GM12878 (cell line): Measurements from ENCODE around the gene MBTPS2. TPM values are rescaled to one million over a fixed set of nuclear protein-coding genes. Genes with fewer than 3 reads are reported as not detected.

Experiments
- ATAC-seq: fragments of 200-7000 bp; cut with Tn5 transposase; 3 replicates; pipeline ENCODE4 v1.9.1; 2020; ENCODE audit warnings: mild to moderate bottlenecking, moderate library complexity
- BruUV-seq: library from RNA; stranded (reverse); fragments of 400-500 nt; replicated peaks from 2 replicates; lab custom pipeline; 2021; lab: Mats Ljungman, UMichigan
- CTCF ChIA-PET: fragments of 300-600 bp; sonication (Branson Sonifier 250); formaldehyde crosslinking; extraction: SDS; loops from one replicate; lab custom pipeline; 2021; ENCODE audit warnings: inconsistent platforms; lab: Yijun Ruan, JAX
- POLR2A ChIA-PET: fragments of 350-600 bp; formaldehyde crosslinking; extraction: SDS; loops from one replicate; lab custom pipeline; 2021; ENCODE audit warnings: inconsistent platforms; lab: Charles Lee
- RAD21 ChIA-PET: fragments of 300-600 bp; sonication (Branson Sonifier 250); formaldehyde crosslinking; loops from one replicate; lab custom pipeline; 2023; ENCODE audit warnings: antibody characterized with exemption; ENCODE audit not compliant: unreplicated experiment; lab: Charles Lee
- SMC1A ChIA-PET: fragments of 300-600 bp; sonication (Branson Sonifier 250); formaldehyde crosslinking; loops from one replicate; lab custom pipeline; 2023; ENCODE audit not compliant: unreplicated experiment, uncharacterized antibody; lab: Charles Lee
- DNase-seq: peaks from one replicate; pipeline ENCODE4 v3.0.0-alpha.2; 2011; ENCODE audit warnings: low read depth, low spot score
- FAIRE-seq: peaks from 3 replicates; lab custom pipeline; 2011; peaks lifted over from hg19 to GRCh38; lab: Jason Lieb, UNC
- H2AFZ ChIP-seq: 2 replicates; pipeline ENCODE4 v1.6.0; 2011; ENCODE audit warnings: low read depth, low read length, control low read depth; ENCODE audit not compliant: control insufficient read depth
- H3K27ac ChIP-seq: 2 replicates; pipeline ENCODE4 v1.5.1; 2011; ENCODE audit warnings: control low read depth; ENCODE audit not compliant: control insufficient read depth, insufficient read depth
- H3K27me3 ChIP-seq, 2 experiments: replicated peaks in 1 of 2; 2 replicates each; pipeline versions ENCODE4 v1.6.0 to v1.6.1; 2011; ENCODE audit warnings: low read length in 1 of 2; ENCODE audit not compliant: control insufficient read depth in 2 of 2, insufficient read depth in 2 of 2
- H3K36me3 ChIP-seq, 2 experiments: 2 replicates each; pipeline ENCODE4 v1.5.1; 2011; ENCODE audit warnings: low read length in 1 of 2; ENCODE audit not compliant: control insufficient read depth in 2 of 2, insufficient read depth in 2 of 2
- H3K4me1 ChIP-seq: 2 replicates; pipeline ENCODE4 v1.6.1; 2011; ENCODE audit warnings: mild to moderate bottlenecking, low read length, moderate library complexity, mixed read lengths; ENCODE audit not compliant: control insufficient read depth, insufficient read depth
- H3K4me2 ChIP-seq: 2 replicates; pipeline ENCODE4 v1.6.0; 2011; ENCODE audit warnings: control low read depth; ENCODE audit not compliant: control insufficient read depth, insufficient read depth
- H3K4me3 ChIP-seq: fragments of 200-600 bp; sonication (generic); 2 replicates; pipeline ENCODE4 v1.5.1; 2016
- H3K79me2 ChIP-seq: 2 replicates; pipeline ENCODE4 v1.6.0; 2011; ENCODE audit warnings: low read length; ENCODE audit not compliant: control insufficient read depth, insufficient read depth
- H3K9ac ChIP-seq: 2 replicates; pipeline ENCODE4 v1.8.0; 2011; ENCODE audit warnings: low read length, control low read depth, mixed read lengths; ENCODE audit not compliant: control insufficient read depth, insufficient read depth
- H3K9me3 ChIP-seq: replicated peaks from 3 replicates; pipeline ENCODE4 v1.5.1; 2011; ENCODE audit warnings: mild to moderate bottlenecking, low read length; ENCODE audit not compliant: control insufficient read depth, insufficient read depth
- H4K20me1 ChIP-seq: 2 replicates; pipeline ENCODE4 v1.6.0; 2011; ENCODE audit not compliant: control insufficient read depth, insufficient read depth
- ATF7 ChIP-seq: fragments of 450-650 bp; IDR thresholded peaks from 2 replicates; pipeline ENCODE4 v1.6.1; 2016; ENCODE audit warnings: low read depth, mild to moderate bottlenecking
- CBX3 ChIP-seq: fragments of 200-600 bp; sonication (generic); IDR thresholded peaks from 2 replicates; pipeline ENCODE4 v1.6.1; 2016; ENCODE audit warnings: low read depth, borderline replicate concordance
- CHD1 ChIP-seq: IDR thresholded peaks from 2 replicates; pipeline ENCODE4 v1.6.1; 2012; ENCODE audit warnings: low read depth, low read length, improper control_type of control experiment
- PAX5 ChIP-seq: IDR thresholded peaks from 2 replicates; pipeline ENCODE4 v1.6.1; 2011; ENCODE audit warnings: low read depth, low read length, borderline replicate concordance
- PAX8 ChIP-seq: fragments of 450-650 bp; IDR thresholded peaks from 2 replicates; pipeline ENCODE4 v1.6.1; 2017; ENCODE audit warnings: mild to moderate bottlenecking, moderate library complexity
- RAD51 ChIP-seq: fragments of 450-650 bp; IDR thresholded peaks from 2 replicates; pipeline ENCODE4 v1.6.1; 2016; ENCODE audit warnings: moderate library complexity, mild to moderate bottlenecking, inconsistent platforms
- RFX5 ChIP-seq: IDR thresholded peaks from 2 replicates; pipeline ENCODE4 v1.6.1; 2011; ENCODE audit warnings: low read depth, low read length, improper control_type of control experiment
- RUNX3 ChIP-seq: IDR thresholded peaks from 2 replicates; pipeline ENCODE4 v1.6.1; 2012; ENCODE audit warnings: low read length, inconsistent platforms
- TBL1XR1 ChIP-seq: IDR thresholded peaks from 2 replicates; pipeline ENCODE4 v1.6.1; 2012; ENCODE audit warnings: low read depth, low read length, improper control_type of control experiment
- ZBED1 ChIP-seq: IDR thresholded peaks from 2 replicates; pipeline ENCODE4 v1.6.1; 2016; ENCODE audit warnings: borderline replicate concordance
- ZSCAN29 ChIP-seq: fragments of 450-650 bp; IDR thresholded peaks from 2 replicates; pipeline ENCODE4 v1.6.1; 2017; ENCODE audit warnings: mild to moderate bottlenecking, moderate library complexity
- WGBS: methylation state at CpG from one replicate; pipeline ENCODE4 v1.1.6; 2016; ENCODE audit warnings: low lambda C conversion rate; ENCODE audit not compliant: insufficient replicate concordance, insufficient coverage; ENCODE audit errors: missing lambda C conversion rate; 5-methylcytosine and 5-hydroxymethylcytosine counted together
- in situ Hi-C: fragments of 300-500 bp; cut with MboI; formaldehyde crosslinking; loops from 9 replicates; pipeline ENCODE4 v1.14.3; 2018; ENCODE audit warnings: mixed read lengths
- intact Hi-C: fragments of 100-400 bp; cut with micrococcal nuclease; formaldehyde crosslinking; loops from one replicate; pipeline ENCODE4 v1.14.2; 2022; ENCODE audit not compliant: unreplicated experiment
- polyA plus RNA-seq, 11 experiments: library from polyadenylated mRNA; depleted of rRNA in 4 of 11; unstranded in 6 of 11; stranded (reverse) in 5 of 11; fragments of >200 nt; fragmentation: Nextera tagmentation in 4 of 11; fragmentation: Illumina TruSeq in 1 of 11; extraction: Ambion mirVana in 4 of 11; extraction: Trizol in 1 of 11; gene quantifications; 1 replicate in 1 of 11; 2 replicates in 10 of 11; pipeline versions ENCODE4 v1.2.1 to v1.2.3, GENCODE V29; 2011 to 2016; ENCODE audit warnings: inconsistent platforms in 2 of 11, missing spikeins in 2 of 11, low read depth in 1 of 11
- total RNA-seq, 4 experiments: library from RNA; depleted of rRNA in 3 of 4; stranded (reverse); fragments of >200 nt in 3 of 4; fragmentation: Illumina TruSeq in 1 of 4; extraction: Trizol in 1 of 4; gene quantifications; 2 replicates each; pipeline versions ENCODE4 v1.2.1 to v1.2.3, GENCODE V29; 2013 to 2021
- TF ChIP-seq, protein P1 (sequence below): fragments of 150-350 bp; IDR thresholded peaks from 2 replicates; pipeline ENCODE4 v1.6.1; 2014; ENCODE audit warnings: mild to moderate bottlenecking, low read depth, low read length
- TF ChIP-seq, protein P2 (sequence below): fragments of 450-650 bp; formaldehyde crosslinking; IDR thresholded peaks from 2 replicates; pipeline ENCODE4 v1.5.0; 2022; ENCODE audit warnings: mild to moderate bottlenecking, missing genetic modification characterization
- TF ChIP-seq, protein P3 (sequence below): IDR thresholded peaks from 2 replicates; pipeline ENCODE4 v1.6.1; 2012; ENCODE audit warnings: mild to moderate bottlenecking, low read depth, low read length

MBTPS2 gene
- total and polyA plus RNA-seq, 10 of the 15 experiments (the other 5 are each of a cell fraction or from before 2014, with no cell fraction given), result 2.6 to 11.0 (median 8.0) TPM

DNA sequence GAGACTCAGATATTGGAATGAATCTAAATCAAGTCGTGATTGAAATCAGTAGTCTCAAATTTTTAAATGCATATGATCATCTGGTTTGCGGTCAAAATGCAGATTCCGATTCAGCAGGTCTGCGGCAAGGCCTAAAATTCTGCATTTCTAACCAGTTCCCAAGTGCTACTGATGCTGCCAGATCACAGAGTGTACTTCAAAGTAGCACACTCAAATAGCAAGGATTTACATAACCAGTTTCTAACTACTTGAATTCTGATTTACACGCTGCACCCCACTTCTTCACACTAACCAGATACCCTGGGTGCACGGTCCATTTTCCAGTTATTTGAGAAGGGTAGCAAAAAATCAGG is 752 bp downstream of the MBTPS2 start (continued):
- TF ChIP-seq, protein P1, sequence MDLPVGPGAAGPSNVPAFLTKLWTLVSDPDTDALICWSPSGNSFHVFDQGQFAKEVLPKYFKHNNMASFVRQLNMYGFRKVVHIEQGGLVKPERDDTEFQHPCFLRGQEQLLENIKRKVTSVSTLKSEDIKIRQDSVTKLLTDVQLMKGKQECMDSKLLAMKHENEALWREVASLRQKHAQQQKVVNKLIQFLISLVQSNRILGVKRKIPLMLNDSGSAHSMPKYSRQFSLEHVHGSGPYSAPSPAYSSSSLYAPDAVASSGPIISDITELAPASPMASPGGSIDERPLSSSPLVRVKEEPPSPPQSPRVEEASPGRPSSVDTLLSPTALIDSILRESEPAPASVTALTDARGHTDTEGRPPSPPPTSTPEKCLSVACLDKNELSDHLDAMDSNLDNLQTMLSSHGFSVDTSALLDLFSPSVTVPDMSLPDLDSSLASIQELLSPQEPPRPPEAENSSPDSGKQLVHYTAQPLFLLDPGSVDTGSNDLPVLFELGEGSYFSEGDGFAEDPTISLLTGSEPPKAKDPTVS, result no peak
- TF ChIP-seq RUNX3 (peak; percentile 87), PAX8 (no peak)

DNA sequence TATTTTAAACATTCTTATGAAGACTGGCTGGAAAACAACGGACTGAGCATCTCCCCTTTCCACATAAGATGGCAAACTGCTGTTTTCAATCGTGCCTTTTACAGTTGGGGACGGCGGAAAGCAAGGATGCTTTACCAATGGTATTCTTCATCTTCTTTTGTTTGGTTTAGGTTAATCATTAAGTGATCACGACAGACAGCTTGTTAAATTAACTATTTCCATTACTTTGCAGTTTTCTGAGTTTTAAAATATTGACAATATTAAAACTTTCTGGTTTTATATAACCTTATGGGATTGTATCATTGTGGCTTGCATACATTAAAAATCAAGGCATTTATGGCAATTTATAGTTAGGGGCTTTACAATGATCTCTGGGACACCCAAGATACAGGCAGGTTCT is 3.8 kb downstream of the MBTPS2 start:
- Histone ChIP-seq H3K9ac (no peak overlapping the region), H3K27ac (no peak overlapping the region), H3K4me2 (no peak overlapping the region), H3K9me3 (no peaks in the 10 kb centered on the region), H2AFZ (no peak overlapping the region), H3K4me3 (no peak overlapping the region), H3K27me3 (no peaks in the 10 kb centered on the region), H3K36me3 (no peaks in the 10 kb centered on the region; a peak in 1 of 4 replicates), H4K20me1 (no peaks in the 10 kb centered on the region), H3K79me2 (peaks cover 12% of the 10 kb centered on the region), H3K4me1 (no peaks in the 10 kb centered on the region)
- no peak for ATAC-seq
- CTCF ChIA-PET, result no interaction called here
- POLR2A ChIA-PET, result no interaction called here
- BruUV-seq, result no TSS peak
- RAD21 ChIA-PET, result no interaction called here
- intact Hi-C loops, result no loop called here
- SMC1A ChIA-PET, result interaction anchor here (1.0 kb wide), 1 partner anchor 8 kb away, joined by 3 read pairs; no protein-coding TSS in a partner anchor
- in situ Hi-C loops, result no loop called here
- DNase-seq, result no peak
- WGBS, result 60% methylated on average over 5 of the region's 5 CpGs
- no peak for FAIRE-seq
- TF ChIP-seq TBL1XR1, result no peak
- no peak for TF ChIP-seq ZSCAN29
- TF ChIP-seq, protein P2, sequence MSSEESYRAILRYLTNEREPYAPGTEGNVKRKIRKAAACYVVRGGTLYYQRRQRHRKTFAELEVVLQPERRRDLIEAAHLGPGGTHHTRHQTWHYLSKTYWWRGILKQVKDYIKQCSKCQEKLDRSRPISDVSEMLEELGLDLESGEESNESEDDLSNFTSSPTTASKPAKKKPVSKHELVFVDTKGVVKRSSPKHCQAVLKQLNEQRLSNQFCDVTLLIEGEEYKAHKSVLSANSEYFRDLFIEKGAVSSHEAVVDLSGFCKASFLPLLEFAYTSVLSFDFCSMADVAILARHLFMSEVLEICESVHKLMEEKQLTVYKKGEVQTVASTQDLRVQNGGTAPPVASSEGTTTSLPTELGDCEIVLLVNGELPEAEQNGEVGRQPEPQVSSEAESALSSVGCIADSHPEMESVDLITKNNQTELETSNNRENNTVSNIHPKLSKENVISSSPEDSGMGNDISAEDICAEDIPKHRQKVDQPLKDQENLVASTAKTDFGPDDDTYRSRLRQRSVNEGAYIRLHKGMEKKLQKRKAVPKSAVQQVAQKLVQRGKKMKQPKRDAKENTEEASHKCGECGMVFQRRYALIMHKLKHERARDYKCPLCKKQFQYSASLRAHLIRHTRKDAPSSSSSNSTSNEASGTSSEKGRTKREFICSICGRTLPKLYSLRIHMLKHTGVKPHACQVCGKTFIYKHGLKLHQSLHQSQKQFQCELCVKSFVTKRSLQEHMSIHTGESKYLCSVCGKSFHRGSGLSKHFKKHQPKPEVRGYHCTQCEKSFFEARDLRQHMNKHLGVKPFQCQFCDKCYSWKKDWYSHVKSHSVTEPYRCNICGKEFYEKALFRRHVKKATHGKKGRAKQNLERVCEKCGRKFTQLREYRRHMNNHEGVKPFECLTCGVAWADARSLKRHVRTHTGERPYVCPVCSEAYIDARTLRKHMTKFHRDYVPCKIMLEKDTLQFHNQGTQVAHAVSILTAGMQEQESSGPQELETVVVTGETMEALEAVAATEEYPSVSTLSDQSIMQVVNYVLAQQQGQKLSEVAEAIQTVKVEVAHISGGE, result no peak
- no peak for TF ChIP-seq ZBED1
- TF ChIP-seq RFX5, result no peak
- no peak for TF ChIP-seq RAD51
- no peak for TF ChIP-seq CHD1
- TF ChIP-seq CBX3, result no peak
- TF ChIP-seq, protein P3, sequence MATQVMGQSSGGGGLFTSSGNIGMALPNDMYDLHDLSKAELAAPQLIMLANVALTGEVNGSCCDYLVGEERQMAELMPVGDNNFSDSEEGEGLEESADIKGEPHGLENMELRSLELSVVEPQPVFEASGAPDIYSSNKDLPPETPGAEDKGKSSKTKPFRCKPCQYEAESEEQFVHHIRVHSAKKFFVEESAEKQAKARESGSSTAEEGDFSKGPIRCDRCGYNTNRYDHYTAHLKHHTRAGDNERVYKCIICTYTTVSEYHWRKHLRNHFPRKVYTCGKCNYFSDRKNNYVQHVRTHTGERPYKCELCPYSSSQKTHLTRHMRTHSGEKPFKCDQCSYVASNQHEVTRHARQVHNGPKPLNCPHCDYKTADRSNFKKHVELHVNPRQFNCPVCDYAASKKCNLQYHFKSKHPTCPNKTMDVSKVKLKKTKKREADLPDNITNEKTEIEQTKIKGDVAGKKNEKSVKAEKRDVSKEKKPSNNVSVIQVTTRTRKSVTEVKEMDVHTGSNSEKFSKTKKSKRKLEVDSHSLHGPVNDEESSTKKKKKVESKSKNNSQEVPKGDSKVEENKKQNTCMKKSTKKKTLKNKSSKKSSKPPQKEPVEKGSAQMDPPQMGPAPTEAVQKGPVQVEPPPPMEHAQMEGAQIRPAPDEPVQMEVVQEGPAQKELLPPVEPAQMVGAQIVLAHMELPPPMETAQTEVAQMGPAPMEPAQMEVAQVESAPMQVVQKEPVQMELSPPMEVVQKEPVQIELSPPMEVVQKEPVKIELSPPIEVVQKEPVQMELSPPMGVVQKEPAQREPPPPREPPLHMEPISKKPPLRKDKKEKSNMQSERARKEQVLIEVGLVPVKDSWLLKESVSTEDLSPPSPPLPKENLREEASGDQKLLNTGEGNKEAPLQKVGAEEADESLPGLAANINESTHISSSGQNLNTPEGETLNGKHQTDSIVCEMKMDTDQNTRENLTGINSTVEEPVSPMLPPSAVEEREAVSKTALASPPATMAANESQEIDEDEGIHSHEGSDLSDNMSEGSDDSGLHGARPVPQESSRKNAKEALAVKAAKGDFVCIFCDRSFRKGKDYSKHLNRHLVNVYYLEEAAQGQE, result no peak
- TF ChIP-seq PAX5, result no peak
- TF ChIP-seq ATF7, result no peak
